Muscle of leg (tissue), 11 donors: ENCODE data around the gene ZNF385D. TPM values are rescaled to one million over a fixed set of nuclear protein-coding genes. Genes with fewer than 3 reads are reported as not detected.
A peak's percentile ranks its signal among the peaks of the same experiment; 100 is the strongest.

Source experiments
- DNase-seq: peaks from one replicate; pipeline ENCODE4 v3.0.0; 2013
- H3K27ac ChIP-seq: one replicate; pipeline ENCODE4 v1.5.1; 2013; ENCODE audit warnings: mild to moderate bottlenecking, low read length, control low read depth
- H3K27me3 ChIP-seq: one replicate; pipeline ENCODE4 v1.6.1; 2013; ENCODE audit warnings: low read length; ENCODE audit not compliant: control insufficient read depth, insufficient read depth
- H3K36me3 ChIP-seq: one replicate; pipeline ENCODE4 v1.6.1; 2013; ENCODE audit warnings: low read length; ENCODE audit not compliant: control insufficient read depth, insufficient read depth
- H3K4me1 ChIP-seq: one replicate; pipeline ENCODE4 v1.6.1; 2013; ENCODE audit warnings: low read length; ENCODE audit not compliant: control insufficient read depth, insufficient read depth
- H3K4me3 ChIP-seq: one replicate; pipeline ENCODE4 v1.5.1; 2013; ENCODE audit warnings: low read length, control low read depth
- H3K9me3 ChIP-seq: replicated peaks from 2 replicates; pipeline ENCODE4 v1.6.1; 2013; ENCODE audit warnings: low read depth, low read length; ENCODE audit not compliant: control insufficient read depth
- WGBS: methylation state at CpG from one replicate; pipeline ENCODE4 v1.1.5; 2013; ENCODE audit warnings: missing lambda C conversion rate; ENCODE audit not compliant: insufficient coverage; 5-methylcytosine and 5-hydroxymethylcytosine counted together
- polyA plus RNA-seq, 8 donors: library from polyadenylated mRNA; unstranded; fragments of 120-200 nt; gene quantifications; one replicate each; pipeline versions ENCODE4 v1.2.1 to v1.2.3, GENCODE V29; 2013; ENCODE audit warnings: inconsistent platforms in 1 of 8, low replicate concordance in 1 of 8; ENCODE audit not compliant: insufficient read length in 8 of 8, insufficient read depth in 1 of 8
- total RNA-seq: library from RNA; stranded (reverse); fragments of 120-200 nt; gene quantifications from one replicate; pipeline ENCODE4 v1.2.4, GENCODE V29; 2013

Gene ZNF385D
- total and polyA plus RNA-seq, 9 donors: 10.6 to 36.9 (median 27.6) TPM

DNA sequence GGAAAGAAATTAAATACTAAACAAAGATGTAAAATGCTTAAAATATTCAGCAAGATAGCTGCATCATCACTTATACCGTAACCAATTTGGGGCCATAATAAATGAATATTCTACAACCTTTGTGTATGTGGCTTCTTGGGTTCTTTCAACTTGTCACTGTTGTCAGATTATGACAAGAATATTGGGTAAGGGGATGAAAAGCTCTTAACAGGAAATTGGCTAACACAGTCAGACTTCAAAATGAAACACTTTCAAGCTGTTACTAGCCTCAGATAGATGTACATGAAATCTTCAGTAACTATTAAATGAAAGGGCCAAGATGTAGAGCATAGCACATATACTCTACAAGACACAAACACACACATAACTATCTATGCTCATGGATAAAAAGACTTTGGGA lies 38.7 kb upstream of the ZNF385D start:
- H3K27me3 ChIP-seq: no peaks in the 10 kb centered on the region
- H3K9me3 ChIP-seq: no peaks in the 10 kb centered on the region
- no CpG with 5 or more reads among the region's 1 CpG for WGBS
- no peak for DNase-seq
- H3K4me1 ChIP-seq: peaks cover 9% of the 10 kb centered on the region
- H3K4me3 ChIP-seq: no peak overlapping the region
- H3K27ac ChIP-seq: no peak overlapping the region
- no peaks in the 10 kb centered on the region for H3K36me3 ChIP-seq

DNA sequence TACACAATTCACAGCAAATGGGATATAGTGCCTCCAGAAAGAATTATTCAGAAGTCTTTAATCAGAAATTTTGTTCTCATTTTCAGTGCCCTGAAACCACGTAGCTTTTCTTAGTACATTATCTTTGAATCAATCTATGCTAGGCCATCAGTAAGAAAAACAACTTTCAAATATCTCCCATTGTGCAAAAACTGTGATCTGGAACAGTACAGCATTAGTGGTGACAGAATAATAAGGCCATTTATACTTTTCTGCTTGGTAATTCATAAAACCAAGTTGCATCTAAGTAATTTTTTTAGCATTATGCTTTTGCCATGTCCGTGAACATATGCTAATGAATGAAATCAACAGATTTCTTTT lies 35.4 kb upstream of the ZNF385D start:
- Histone ChIP-seq H3K4me1 (no peaks in the 10 kb centered on the region), H3K4me3 (no peak overlapping the region), H3K36me3 (no peaks in the 10 kb centered on the region), H3K9me3 (no peaks in the 10 kb centered on the region), H3K27me3 (no peaks in the 10 kb centered on the region), H3K27ac (no peak overlapping the region)
- no CpG with 5 or more reads among the region's 2 CpGs for WGBS
- no peak for DNase-seq

DNA sequence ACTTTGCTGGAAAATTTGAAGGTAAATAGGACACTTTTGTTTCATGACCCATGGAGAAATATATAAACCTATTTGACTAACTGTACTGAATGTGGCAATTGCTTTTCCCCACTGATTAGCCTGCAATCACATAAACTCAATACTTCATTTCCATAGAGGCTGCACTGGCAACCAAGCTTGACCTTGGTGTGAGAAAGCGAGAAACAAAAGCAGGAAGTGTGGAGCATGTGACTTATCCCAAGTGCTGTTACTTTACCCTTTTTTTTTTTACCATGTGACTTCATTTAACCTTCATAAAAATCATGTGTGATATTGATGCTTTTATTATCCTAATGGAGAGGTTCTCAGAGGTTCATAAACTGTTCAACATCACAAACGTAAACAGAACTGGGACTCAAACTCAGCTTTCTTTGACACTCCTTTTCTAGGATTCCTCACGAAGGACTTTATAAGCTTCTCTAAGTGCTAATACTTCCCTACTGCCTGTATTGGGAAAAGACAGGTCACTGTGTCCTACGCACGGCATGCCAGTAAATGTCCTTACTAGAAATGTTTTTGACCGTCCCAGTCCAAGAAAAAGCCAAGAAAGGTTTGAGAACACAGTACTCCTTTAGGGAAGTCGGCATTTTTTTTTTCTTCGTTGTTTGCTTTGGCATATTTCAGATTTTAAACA lies 34.9 kb upstream of the ZNF385D start:
- Histone ChIP-seq H3K4me1 (no peaks in the 10 kb centered on the region), H3K36me3 (no peaks in the 10 kb centered on the region), H3K27me3 (no peaks in the 10 kb centered on the region), H3K4me3 (no peak overlapping the region), H3K27ac (no peak overlapping the region), H3K9me3 (no peaks in the 10 kb centered on the region)
- 92% methylated on average over 4 of the region's 8 CpGs for WGBS
- no peak for DNase-seq

DNA sequence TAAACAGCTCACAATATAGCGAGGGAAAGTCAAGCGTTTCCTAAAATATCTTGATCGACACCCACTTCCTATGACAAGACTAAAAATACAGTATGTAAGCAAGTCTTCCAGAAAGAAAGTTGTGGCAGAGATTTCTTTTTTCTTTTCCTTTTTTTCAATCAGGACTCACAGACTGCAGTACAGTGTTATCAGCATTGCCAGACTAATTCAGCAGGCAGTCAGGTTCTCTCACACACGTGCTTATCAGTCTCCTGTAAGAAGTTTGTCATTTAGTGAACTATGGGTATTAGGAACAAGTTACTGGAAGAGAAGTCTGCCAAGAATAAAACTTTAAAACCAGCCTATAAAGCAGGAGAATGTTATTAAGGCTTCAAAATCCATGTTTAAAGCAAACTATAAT lies 32.8 kb upstream of the ZNF385D start:
- H3K9me3 ChIP-seq: no peaks in the 10 kb centered on the region
- H3K27ac ChIP-seq: no peak overlapping the region
- no peak overlapping the region for H3K4me3 ChIP-seq
- H3K27me3 ChIP-seq: no peaks in the 10 kb centered on the region
- H3K4me1 ChIP-seq: no peaks in the 10 kb centered on the region
- H3K36me3 ChIP-seq: no peaks in the 10 kb centered on the region
- WGBS: no CpG with 5 or more reads among the region's 4 CpGs
- no peak for DNase-seq

DNA sequence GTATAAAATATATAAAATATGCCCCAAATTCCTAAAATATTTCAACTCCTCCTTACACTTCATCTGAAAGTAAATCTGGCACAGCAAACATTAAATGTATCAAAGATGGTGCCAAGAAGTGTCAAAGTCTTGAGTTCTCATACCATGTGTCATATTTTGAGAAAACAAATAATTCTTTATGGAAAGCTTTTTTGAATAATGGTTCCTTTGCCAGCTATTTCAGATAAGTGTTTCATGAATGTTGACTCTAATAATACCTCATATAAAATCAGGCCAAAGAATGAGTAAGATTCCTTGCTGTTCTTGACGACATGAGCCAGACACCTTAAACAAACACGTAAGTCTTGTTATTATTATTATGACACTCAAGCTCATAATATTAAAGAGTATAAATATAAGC lies 30.3 kb upstream of the ZNF385D start:
- Histone ChIP-seq H3K4me3 (no peak overlapping the region), H3K9me3 (no peaks in the 10 kb centered on the region), H3K27ac (no peak overlapping the region), H3K4me1 (no peaks in the 10 kb centered on the region), H3K36me3 (no peaks in the 10 kb centered on the region), H3K27me3 (no peaks in the 10 kb centered on the region)
- DNase-seq: no peak
- WGBS: no CpG with 5 or more reads among the region's 2 CpGs

DNA sequence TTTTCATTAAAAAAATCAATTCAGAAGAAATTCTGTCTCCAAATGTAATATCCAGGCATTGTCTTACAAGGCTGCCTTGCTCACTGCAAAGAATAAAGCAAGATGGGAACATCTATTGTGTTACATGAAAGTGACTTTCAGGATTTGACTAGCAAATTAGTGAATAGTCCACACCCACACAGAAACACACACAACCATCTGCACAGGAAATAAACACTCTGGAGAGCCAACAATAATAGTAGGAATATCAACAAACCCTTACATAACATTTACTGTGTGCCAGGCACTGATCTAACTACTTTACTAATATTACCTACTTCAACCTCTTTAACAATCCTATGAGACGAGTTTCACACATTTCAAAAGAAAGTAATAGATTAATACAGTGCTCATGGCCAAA lies 28.9 kb upstream of the ZNF385D start:
- WGBS: no CpG with 5 or more reads among the region's 1 CpG

DNA sequence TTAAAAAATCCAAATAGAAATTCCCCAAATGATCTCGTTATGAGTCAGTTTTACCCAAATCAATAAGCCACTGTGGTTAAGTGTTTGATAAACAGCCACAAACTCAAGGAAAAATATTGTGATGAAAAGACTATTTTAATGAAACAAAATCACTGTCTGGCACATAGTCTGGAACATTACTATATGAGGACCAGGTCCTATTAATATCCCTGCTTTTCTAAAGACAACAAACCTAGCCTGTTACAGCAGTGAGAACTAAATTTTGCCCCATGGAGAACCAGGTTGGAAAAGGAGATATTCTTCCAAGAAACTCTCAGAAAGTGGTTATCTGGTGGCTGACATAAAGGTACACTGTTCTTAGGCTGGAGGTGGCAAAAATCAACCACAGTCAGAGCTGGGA lies 27.7 kb upstream of the ZNF385D start:
- Histone ChIP-seq H3K4me3 (no peak overlapping the region), H3K27ac (no peak overlapping the region), H3K36me3 (no peaks in the 10 kb centered on the region), H3K9me3 (no peaks in the 10 kb centered on the region), H3K27me3 (no peaks in the 10 kb centered on the region), H3K4me1 (no peaks in the 10 kb centered on the region)
- WGBS: no CpG with 5 or more reads among the region's 1 CpG
- no peak for DNase-seq

More for the DNA sequence above, 28.9 kb upstream of the ZNF385D start:
- Histone ChIP-seq H3K9me3 (no peaks in the 10 kb centered on the region), H3K27me3 (no peaks in the 10 kb centered on the region), H3K36me3 (no peaks in the 10 kb centered on the region), H3K27ac (no peak overlapping the region), H3K4me1 (no peaks in the 10 kb centered on the region), H3K4me3 (no peak overlapping the region)
- peak; percentile 57 for DNase-seq

DNA sequence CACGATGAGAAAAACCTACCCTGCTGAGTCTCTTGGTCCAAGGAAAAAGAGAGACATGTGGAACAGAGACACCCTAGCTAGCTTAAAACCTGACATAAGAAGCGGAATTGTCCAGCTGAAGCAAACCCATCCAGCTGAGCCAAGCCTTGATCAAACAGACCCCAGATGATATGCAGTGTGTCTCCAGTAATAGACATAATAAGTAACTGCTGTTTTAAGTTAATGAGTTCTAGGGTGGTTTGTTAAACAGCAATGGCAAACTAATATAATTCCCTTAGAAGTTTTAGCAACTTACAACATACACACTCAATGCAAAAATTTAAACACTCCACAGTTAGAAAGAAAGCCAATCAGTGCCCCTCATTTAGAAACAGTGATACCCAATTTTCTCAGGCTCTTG lies 26.8 kb upstream of the ZNF385D start:
- Histone ChIP-seq H3K4me1 (no peaks in the 10 kb centered on the region), H3K27ac (no peak overlapping the region), H3K4me3 (no peak overlapping the region), H3K9me3 (no peaks in the 10 kb centered on the region), H3K36me3 (no peaks in the 10 kb centered on the region), H3K27me3 (no peaks in the 10 kb centered on the region)
- no peak for DNase-seq
- WGBS: no CpG with 5 or more reads among the region's 2 CpGs

DNA sequence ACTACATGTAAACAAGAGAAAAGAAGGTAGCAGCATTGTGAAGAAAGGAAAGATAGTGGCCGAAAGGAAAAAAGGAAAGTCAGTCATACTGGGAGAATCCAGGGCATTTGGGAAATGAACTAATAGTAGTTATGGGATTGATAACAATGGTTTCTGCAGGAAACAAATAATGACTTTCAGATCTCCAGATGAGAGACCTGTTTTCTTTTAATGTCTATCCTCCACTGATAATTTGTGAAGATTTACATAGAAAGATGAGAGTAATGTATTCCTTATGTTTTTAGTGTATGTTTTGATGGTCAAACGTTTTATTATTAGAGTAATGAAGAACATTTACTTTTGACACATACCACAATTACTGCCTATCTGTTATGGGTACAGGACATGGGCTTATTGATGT lies 15.0 kb upstream of the ZNF385D start:
- no CpG with 5 or more reads among the region's 2 CpGs for WGBS
- Histone ChIP-seq H3K4me1 (no peaks in the 10 kb centered on the region), H3K9me3 (no peaks in the 10 kb centered on the region), H3K27me3 (no peaks in the 10 kb centered on the region), H3K4me3 (no peak overlapping the region), H3K27ac (no peak overlapping the region), H3K36me3 (no peaks in the 10 kb centered on the region)
- DNase-seq: no peak

DNA sequence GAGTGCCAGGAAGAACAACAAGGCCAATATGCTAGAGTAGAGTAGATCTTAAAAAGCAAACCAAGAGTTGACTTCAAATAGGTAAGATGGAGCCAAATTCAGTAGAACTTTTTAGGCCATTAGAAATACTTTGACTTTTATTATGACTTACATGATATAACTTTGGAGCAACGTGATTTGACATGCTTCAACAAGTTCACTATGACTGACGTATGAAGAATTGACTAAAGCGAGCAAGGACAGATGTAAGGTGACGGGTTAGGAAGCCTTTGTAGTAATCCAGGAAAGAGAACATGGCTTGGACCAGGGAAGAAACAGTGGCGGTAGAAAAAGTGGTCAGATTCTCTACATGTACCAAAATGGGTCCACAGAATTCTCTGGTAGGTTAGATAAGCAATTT lies 4.9 kb upstream of the ZNF385D start:
- Histone ChIP-seq H3K9me3 (no peaks in the 10 kb centered on the region), H3K36me3 (no peaks in the 10 kb centered on the region), H3K4me3 (no peak overlapping the region), H3K27ac (no peak overlapping the region), H3K27me3 (no peaks in the 10 kb centered on the region), H3K4me1 (peaks cover 6% of the 10 kb centered on the region)
- no peak for DNase-seq
- 88% methylated on average over 5 of the region's 5 CpGs for WGBS

DNA sequence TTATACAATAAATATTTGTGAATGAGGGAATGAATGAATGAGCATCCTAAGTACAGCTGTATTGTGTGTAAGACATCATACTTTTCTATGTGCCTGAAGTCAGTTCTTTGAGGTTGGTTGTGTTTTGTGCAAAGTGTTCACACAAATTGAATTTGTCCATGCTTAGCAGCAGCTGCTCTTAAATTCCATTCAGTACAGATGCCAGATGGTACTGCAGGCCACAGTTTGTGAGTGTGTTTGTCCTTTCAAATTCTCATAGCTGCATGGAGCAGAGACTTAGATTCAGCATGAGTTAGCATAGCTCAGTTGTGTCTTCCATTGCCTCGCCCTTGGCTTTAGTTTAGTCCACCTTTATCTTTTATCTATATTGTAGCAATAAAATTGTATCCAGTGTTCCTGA lies 3.8 kb upstream of the ZNF385D start:
- H3K9me3 ChIP-seq: no peaks in the 10 kb centered on the region
- no CpG with 5 or more reads among the region's 1 CpG for WGBS
- DNase-seq: peak; percentile 66
- no peaks in the 10 kb centered on the region for H3K36me3 ChIP-seq
- H3K27ac ChIP-seq: peak overlapping the region; percentile 54
- H3K4me1 ChIP-seq: peaks cover 6% of the 10 kb centered on the region
- H3K4me3 ChIP-seq: no peak overlapping the region
- H3K27me3 ChIP-seq: no peaks in the 10 kb centered on the region
